GM23338 (cell line): Measurements from ENCODE around the gene DNLZ.

Experiments used
- CREB1 ChIP-seq: fragments of 250-450 bp; sonication (Bioruptor Pico); IDR thresholded peaks from 2 replicates; pipeline ENCODE4 v1.5.0; 2020; ENCODE audit warnings: low read depth, mild to moderate bottlenecking, moderate library complexity
- EZH2 ChIP-seq: fragments of 200-600 bp; sonication (generic); IDR thresholded peaks from one replicate; pipeline ENCODE4 v1.8.0; 2017; ENCODE audit warnings: antibody characterized with exemption, mild to moderate bottlenecking, low read depth; ENCODE audit not compliant: unreplicated experiment
- JUNB ChIP-seq: IDR thresholded peaks from one replicate; pipeline ENCODE4 v1.6.1; 2016; ENCODE audit warnings: antibody characterized with exemption; ENCODE audit not compliant: unreplicated experiment
- NANOG ChIP-seq: IDR thresholded peaks from 2 replicates; pipeline ENCODE4 v1.6.1; 2016; ENCODE audit warnings: antibody characterized with exemption, borderline replicate concordance
- POLR2AphosphoS5 ChIP-seq: IDR thresholded peaks from 2 replicates; pipeline ENCODE4 v1.6.1; 2016; ENCODE audit warnings: antibody characterized with exemption, low read depth
- STAT1 ChIP-seq: IDR thresholded peaks from one replicate; pipeline ENCODE4 v1.6.1; 2016; ENCODE audit warnings: antibody characterized with exemption; ENCODE audit not compliant: unreplicated experiment
- TF ChIP-seq, protein P1 (sequence below), 2 experiments: fragments of 200-600 bp in 1 of 2; sonication (generic) in 1 of 2; conservative IDR thresholded peaks; 2 replicates each; pipeline versions ENCODE4 v1.5.1 to v1.6.1; 2016 to 2017; ENCODE audit warnings: antibody characterized with exemption in 2 of 2, low read depth in 2 of 2, mild to moderate bottlenecking in 2 of 2, moderate library complexity in 1 of 2
- TF ChIP-seq, protein P2 (sequence below): IDR thresholded peaks from one replicate; pipeline ENCODE4 v1.6.1; 2018; ENCODE audit warnings: antibody characterized with exemption; ENCODE audit not compliant: unreplicated experiment

DNA sequence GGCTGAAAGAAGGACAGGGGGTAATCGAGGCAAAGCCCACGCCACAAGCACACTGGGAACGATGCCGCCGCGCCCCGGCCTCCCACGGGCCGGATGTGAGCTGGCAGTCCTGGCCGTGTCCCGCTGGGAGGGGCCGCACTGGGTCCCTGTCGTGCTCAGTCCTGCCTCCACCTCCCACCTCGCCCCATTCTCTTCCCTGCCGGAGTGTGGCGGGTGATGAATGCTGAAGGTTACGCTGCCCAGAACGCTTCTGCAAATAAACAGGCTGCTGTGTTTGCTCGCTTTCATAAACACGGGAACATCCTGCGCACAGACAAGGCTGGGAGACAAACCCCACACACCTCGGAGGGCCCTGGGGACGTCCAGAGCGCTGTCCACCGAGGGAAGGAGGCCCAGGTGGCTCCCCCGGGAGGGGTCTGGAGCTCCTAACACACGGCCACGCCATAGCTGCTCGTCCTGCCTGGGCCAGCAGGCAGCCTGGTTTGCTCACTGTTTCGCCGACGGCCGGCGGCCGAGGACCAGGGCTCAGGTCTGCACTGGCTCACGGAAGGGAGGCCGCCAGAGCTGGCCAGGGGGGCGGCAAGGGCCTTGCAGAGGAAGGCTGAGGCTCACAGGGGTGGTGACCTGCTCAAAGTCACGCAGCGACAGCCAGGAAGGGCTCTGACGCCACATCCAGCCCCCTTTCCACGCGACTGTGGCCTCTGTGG is 2.3 kb downstream of the DNLZ start:
- TF ChIP-seq CREB1 (CRISPR knock-in tag), result no peak
- TF ChIP-seq, protein P1, sequence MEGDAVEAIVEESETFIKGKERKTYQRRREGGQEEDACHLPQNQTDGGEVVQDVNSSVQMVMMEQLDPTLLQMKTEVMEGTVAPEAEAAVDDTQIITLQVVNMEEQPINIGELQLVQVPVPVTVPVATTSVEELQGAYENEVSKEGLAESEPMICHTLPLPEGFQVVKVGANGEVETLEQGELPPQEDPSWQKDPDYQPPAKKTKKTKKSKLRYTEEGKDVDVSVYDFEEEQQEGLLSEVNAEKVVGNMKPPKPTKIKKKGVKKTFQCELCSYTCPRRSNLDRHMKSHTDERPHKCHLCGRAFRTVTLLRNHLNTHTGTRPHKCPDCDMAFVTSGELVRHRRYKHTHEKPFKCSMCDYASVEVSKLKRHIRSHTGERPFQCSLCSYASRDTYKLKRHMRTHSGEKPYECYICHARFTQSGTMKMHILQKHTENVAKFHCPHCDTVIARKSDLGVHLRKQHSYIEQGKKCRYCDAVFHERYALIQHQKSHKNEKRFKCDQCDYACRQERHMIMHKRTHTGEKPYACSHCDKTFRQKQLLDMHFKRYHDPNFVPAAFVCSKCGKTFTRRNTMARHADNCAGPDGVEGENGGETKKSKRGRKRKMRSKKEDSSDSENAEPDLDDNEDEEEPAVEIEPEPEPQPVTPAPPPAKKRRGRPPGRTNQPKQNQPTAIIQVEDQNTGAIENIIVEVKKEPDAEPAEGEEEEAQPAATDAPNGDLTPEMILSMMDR (conservative IDR thresholded peaks at IDR 0.05; ENCODE audit: low read depth in 2 of 2), result no peak
- no peak for TF ChIP-seq POLR2AphosphoS5
- TF ChIP-seq JUNB, result no peak
- no peak for TF ChIP-seq STAT1
- TF ChIP-seq, protein P2, sequence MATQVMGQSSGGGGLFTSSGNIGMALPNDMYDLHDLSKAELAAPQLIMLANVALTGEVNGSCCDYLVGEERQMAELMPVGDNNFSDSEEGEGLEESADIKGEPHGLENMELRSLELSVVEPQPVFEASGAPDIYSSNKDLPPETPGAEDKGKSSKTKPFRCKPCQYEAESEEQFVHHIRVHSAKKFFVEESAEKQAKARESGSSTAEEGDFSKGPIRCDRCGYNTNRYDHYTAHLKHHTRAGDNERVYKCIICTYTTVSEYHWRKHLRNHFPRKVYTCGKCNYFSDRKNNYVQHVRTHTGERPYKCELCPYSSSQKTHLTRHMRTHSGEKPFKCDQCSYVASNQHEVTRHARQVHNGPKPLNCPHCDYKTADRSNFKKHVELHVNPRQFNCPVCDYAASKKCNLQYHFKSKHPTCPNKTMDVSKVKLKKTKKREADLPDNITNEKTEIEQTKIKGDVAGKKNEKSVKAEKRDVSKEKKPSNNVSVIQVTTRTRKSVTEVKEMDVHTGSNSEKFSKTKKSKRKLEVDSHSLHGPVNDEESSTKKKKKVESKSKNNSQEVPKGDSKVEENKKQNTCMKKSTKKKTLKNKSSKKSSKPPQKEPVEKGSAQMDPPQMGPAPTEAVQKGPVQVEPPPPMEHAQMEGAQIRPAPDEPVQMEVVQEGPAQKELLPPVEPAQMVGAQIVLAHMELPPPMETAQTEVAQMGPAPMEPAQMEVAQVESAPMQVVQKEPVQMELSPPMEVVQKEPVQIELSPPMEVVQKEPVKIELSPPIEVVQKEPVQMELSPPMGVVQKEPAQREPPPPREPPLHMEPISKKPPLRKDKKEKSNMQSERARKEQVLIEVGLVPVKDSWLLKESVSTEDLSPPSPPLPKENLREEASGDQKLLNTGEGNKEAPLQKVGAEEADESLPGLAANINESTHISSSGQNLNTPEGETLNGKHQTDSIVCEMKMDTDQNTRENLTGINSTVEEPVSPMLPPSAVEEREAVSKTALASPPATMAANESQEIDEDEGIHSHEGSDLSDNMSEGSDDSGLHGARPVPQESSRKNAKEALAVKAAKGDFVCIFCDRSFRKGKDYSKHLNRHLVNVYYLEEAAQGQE, result no peak
- no peak for TF ChIP-seq EZH2
- no peak for TF ChIP-seq NANOG
